Measurements from ENCODE around the gene FSTL1. TPM values are rescaled to one million over a fixed set of nuclear protein-coding genes. Genes with fewer than 3 reads are reported as not detected.

FSTL1 gene
- total and polyA plus RNA-seq, 8 donors = 7.3 to 131 (median 15.1) TPM

- DNase-seq (no peak), ATAC-seq (no peak), FAIRE-seq (no peak)
- Histone ChIP-seq H3K36me3 (no peaks in the 10 kb centered on the region), H3K4me3 (no peak overlapping the region), H3K9me3 (no peaks in the 10 kb centered on the region), H3K27me3 (no peaks in the 10 kb centered on the region), H3K4me1 (no peaks in the 10 kb centered on the region), H3K27ac (no peak overlapping the region)
- 66 to 71% methylated on average over 3 of the region's 3 CpGs for WGBS, 2 donors
- no peak for TF ChIP-seq CTCF (IDR thresholded peaks at IDR 0.05)
- intact Hi-C loops (cut with DNase I) = no loop called here
Observed at GRCh38 chr3:120368172-120368571, 82.6 kb downstream of the FSTL1 start.

GRCh38 chr3:120364821-120365220 lies 86.0 kb downstream of the FSTL1 start:
- H3K4me3 ChIP-seq = no peak overlapping the region
- no peak for ATAC-seq
- intact Hi-C loops (cut with DNase I) = no loop called here
- TF ChIP-seq CTCF (IDR thresholded peaks at IDR 0.05) = no peak
- H3K4me1 ChIP-seq = no peaks in the 10 kb centered on the region
- no peaks in the 10 kb centered on the region for H3K27me3 ChIP-seq
- no peak for DNase-seq
- no peak overlapping the region for H3K27ac ChIP-seq
- H3K9me3 ChIP-seq = no peaks in the 10 kb centered on the region
- no peaks in the 10 kb centered on the region for H3K36me3 ChIP-seq
- FAIRE-seq = no peak
- 13 to 17% methylated on average over 1 of the region's 1 CpG for WGBS, 2 donors

GRCh38 chr3:120364101-120364500 lies 86.7 kb downstream of the FSTL1 start:
- no peaks in the 10 kb centered on the region for H3K9me3 ChIP-seq
- whole genome bisulfite sequencing, 2 donors = 21 to 28% methylated on average over 1 of the region's 1 CpG
- no peak overlapping the region for H3K4me3 ChIP-seq
- TF ChIP-seq CTCF (IDR thresholded peaks at IDR 0.05) = no peak
- no peak overlapping the region for H3K27ac ChIP-seq
- intact Hi-C loops (cut with DNase I) = no loop called here
- FAIRE-seq = no peak
- H3K36me3 ChIP-seq = no peaks in the 10 kb centered on the region
- no peaks in the 10 kb centered on the region for H3K27me3 ChIP-seq
- H3K4me1 ChIP-seq = no peaks in the 10 kb centered on the region
- DNase-seq = no peak
- no peak for ATAC-seq

GRCh38 chr3:120357807-120358206 lies 93.0 kb downstream of the FSTL1 start:
- H3K27ac ChIP-seq = no peak overlapping the region
- no peak for TF ChIP-seq CTCF (IDR thresholded peaks at IDR 0.05)
- no peak for FAIRE-seq
- no peak overlapping the region for H3K4me3 ChIP-seq
- no peak for DNase-seq
- H3K36me3 ChIP-seq = no peaks in the 10 kb centered on the region
- no peaks in the 10 kb centered on the region for H3K27me3 ChIP-seq
- intact Hi-C loops (cut with DNase I) = no loop called here
- no peaks in the 10 kb centered on the region for H3K4me1 ChIP-seq
- H3K9me3 ChIP-seq = no peaks in the 10 kb centered on the region
- no peak for ATAC-seq

GRCh38 chr3:120355486-120355885 lies 95.3 kb downstream of the FSTL1 start:
- Histone ChIP-seq H3K9me3 (no peaks in the 10 kb centered on the region), H3K27me3 (no peaks in the 10 kb centered on the region), H3K4me3 (no peak overlapping the region), H3K27ac (no peak overlapping the region), H3K36me3 (no peaks in the 10 kb centered on the region), H3K4me1 (peaks cover 0 to 4% (median 0%) of the 10 kb centered on the region in 3 donors)
- ATAC-seq = no peak
- DNase-seq = no peak
- 83 to 86% methylated on average over 1 of the region's 1 CpG for WGBS, 2 donors
- TF ChIP-seq CTCF (IDR thresholded peaks at IDR 0.05) = no peak
- no peak for FAIRE-seq
- intact Hi-C loops (cut with DNase I) = no loop called here
